ENCODE measurements around the gene MED27.

DNA sequence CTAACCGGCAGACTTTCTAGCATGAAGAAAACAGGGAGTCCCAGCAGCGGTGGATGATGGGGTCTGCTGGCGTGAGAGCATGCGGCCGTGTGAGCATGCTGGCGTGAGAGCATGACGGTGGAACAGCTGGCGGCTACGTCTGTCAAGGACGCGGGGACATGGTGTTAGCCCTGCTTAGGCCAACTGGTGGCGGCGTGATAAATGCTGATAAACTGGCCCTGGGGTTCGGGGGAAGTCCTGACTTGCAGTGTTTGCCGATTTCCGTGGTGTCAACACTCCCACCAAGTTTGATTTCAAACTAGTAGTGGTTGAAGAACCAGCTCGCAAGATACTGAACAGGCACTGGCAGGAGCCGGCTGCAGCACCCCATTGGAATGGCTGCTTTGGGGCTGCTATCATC, 217.4 kb downstream of the MED27 start:
- TF ChIP-seq, protein P1, sequence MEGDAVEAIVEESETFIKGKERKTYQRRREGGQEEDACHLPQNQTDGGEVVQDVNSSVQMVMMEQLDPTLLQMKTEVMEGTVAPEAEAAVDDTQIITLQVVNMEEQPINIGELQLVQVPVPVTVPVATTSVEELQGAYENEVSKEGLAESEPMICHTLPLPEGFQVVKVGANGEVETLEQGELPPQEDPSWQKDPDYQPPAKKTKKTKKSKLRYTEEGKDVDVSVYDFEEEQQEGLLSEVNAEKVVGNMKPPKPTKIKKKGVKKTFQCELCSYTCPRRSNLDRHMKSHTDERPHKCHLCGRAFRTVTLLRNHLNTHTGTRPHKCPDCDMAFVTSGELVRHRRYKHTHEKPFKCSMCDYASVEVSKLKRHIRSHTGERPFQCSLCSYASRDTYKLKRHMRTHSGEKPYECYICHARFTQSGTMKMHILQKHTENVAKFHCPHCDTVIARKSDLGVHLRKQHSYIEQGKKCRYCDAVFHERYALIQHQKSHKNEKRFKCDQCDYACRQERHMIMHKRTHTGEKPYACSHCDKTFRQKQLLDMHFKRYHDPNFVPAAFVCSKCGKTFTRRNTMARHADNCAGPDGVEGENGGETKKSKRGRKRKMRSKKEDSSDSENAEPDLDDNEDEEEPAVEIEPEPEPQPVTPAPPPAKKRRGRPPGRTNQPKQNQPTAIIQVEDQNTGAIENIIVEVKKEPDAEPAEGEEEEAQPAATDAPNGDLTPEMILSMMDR (IDR thresholded peaks at IDR 0.05): no peak
- TF ChIP-seq SIN3A (IDR thresholded peaks at IDR 0.05; ENCODE audit: borderline replicate concordance, insufficient read depth, low read depth, low read length) (no peak), POLR2AphosphoS5 (IDR thresholded peaks at IDR 0.05; ENCODE audit: low read depth, low read length) (no peak)

All from Panc1 (cell line).